Lower leg skin (tissue), 4 donors: ENCODE data around the gene HS2ST1. TPM values are rescaled to one million over a fixed set of nuclear protein-coding genes. Genes with fewer than 3 reads are reported as not detected.

Experiments
- DNase-seq, 2 donors: peaks; one replicate each; pipeline ENCODE4 v3.0.0-alpha.2; 2019; ENCODE audit warnings: low spot score in 2 of 2
- H3K4me3 ChIP-seq: fragments of 200-600 bp; sonication (generic); 2 replicates; pipeline ENCODE4 v1.5.1; 2017; ENCODE audit warnings: mild to moderate bottlenecking, low read depth; ENCODE audit not compliant: poor library complexity, severe bottlenecking
- CTCF ChIP-seq, 3 donors: fragments of 450-650 bp; IDR thresholded peaks; one replicate each; pipeline ENCODE4 v1.5.1; 2016; ENCODE audit warnings: antibody characterized with exemption in 3 of 3, mild to moderate bottlenecking in 3 of 3, moderate library complexity in 2 of 3
- POLR2A ChIP-seq, 2 donors: fragments of 450-650 bp; IDR thresholded peaks; one replicate each; pipeline ENCODE4 v1.6.1; 2016 to 2017; ENCODE audit warnings: antibody characterized with exemption in 2 of 2, mild to moderate bottlenecking in 1 of 2, moderate library complexity in 1 of 2
- WGBS, 2 donors: methylation state at CpG; one replicate each; pipeline ENCODE4 v1.1.5; 2018; 5-methylcytosine and 5-hydroxymethylcytosine counted together
- intact Hi-C: fragments of 100-400 bp; cut with DNase I; formaldehyde crosslinking; loops from one replicate; pipeline ENCODE4 v1.15.0; 2023; ENCODE audit warnings: low total_unique reads
- total RNA-seq, 4 donors: library from RNA; depleted of rRNA; stranded (reverse); fragments of >200 nt; gene quantifications; one replicate each; pipeline ENCODE4 v1.1.0, GENCODE V29; 2016

The HS2ST1 gene
- total RNA-seq, 4 donors from 2014 or later, result 9.0 to 11.8 (median 10.7) TPM

GRCh38 chr1:87034351-87034750 lies 119.9 kb downstream of the HS2ST1 start:
- TF ChIP-seq POLR2A (IDR thresholded peaks at IDR 0.05) (no peak), CTCF (IDR thresholded peaks at IDR 0.05) (no peak)
- H3K4me3 ChIP-seq, result no peak overlapping the region
- intact Hi-C loops, result no loop called here
- no peak for DNase-seq
- WGBS, 2 donors, result 91 to 93% methylated on average over 2 of the region's 2 CpGs

- no peak for DNase-seq
- H3K4me3 ChIP-seq, result no peak overlapping the region
- intact Hi-C loops, result no loop called here
- TF ChIP-seq CTCF (IDR thresholded peaks at IDR 0.05) (no peak), POLR2A (IDR thresholded peaks at IDR 0.05) (no peak)
- WGBS, 2 donors, result 88 to 98% methylated on average over 3 of the region's 3 CpGs
These were observed 124.7 kb downstream of the HS2ST1 start for GRCh38 chr1:87039096-87039495.

DNA sequence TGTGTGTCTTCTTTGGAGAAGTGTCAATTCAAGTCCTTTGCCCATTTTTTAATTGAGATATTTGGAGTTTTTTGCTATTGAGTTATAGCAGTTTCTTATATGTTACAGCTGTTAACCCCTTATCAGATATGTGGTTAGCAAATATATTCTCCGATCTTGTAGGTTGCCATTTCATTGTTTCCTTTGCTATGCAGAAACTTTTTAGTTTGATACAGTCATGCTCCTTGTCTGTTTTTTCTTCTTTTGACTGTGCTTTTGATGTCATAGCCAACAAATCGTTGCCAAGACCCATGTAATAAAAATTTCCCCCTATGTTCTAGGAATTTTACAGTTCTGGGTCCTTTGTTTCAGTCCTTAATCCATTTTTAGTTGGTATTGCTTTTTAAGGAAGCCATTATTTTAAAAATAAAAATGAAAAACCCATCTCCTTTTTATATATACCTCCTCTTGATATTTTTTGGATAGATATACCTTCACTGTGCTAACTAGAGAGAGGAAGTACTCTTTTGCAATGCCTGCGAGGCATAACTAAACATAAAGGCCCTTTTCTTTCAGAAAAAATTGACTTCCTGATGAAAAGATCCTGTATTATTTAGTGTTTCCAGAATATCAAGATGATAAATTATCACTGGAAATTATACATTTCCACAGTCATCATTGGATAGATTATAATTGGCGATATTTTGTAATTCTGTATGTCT lies 127.8 kb downstream of the HS2ST1 start:
- intact Hi-C loops, result no loop called here
- no peak for DNase-seq
- WGBS, 2 donors, result 62 to 67% methylated on average over 4 of the region's 4 CpGs
- no peak for TF ChIP-seq CTCF (IDR thresholded peaks at IDR 0.05)
- no peak for TF ChIP-seq POLR2A (IDR thresholded peaks at IDR 0.05)
- H3K4me3 ChIP-seq, result no peak overlapping the region

DNA sequence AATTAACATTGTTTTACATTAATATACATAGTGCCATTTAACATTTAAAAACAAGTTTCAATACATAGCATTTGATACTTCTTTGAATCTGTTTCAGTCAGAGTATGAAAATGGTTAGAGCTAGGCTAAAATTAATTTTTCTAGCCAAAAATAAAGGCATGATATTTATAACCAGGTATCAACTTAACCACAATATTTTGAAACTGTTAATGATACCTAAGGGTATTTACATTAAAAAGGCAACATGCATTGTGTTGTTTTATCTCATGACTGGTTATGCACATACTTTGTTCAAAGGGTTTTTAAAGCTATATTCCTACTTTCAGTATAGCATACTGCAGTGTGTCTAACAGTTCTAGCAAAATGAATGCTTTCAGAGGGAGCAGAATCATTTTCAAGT lies 130.0 kb downstream of the HS2ST1 start:
- intact Hi-C loops, result no loop called here
- TF ChIP-seq CTCF (IDR thresholded peaks at IDR 0.05), result no peak
- no peak for TF ChIP-seq POLR2A (IDR thresholded peaks at IDR 0.05)
- no peak for DNase-seq
- H3K4me3 ChIP-seq, result no peak overlapping the region

DNA sequence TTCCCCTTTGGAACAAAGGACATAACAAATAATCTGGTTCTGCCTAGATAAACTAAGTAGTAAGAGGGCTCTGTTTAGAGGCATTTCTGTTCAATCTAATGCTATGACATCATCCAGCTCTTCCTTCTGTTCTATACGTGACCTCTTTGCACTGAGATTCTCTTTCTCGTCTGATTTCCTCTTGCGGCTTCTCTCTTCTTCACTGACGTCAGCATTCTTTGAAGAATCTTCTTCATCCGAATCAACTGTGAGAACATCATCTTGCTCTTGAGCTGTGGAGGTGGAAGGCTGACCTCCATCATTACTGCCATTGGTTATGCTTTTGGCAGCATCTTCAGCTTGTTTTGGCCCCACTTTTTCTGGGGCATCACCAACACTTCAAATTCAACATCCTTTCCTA lies 130.4 kb downstream of the HS2ST1 start:
- 83% methylated on average over 5 of the region's 5 CpGs for WGBS, 2 donors
- no peak overlapping the region for H3K4me3 ChIP-seq
- intact Hi-C loops, result no loop called here
- TF ChIP-seq POLR2A (IDR thresholded peaks at IDR 0.05), result no peak
- DNase-seq, result no peak

- no peak overlapping the region for H3K4me3 ChIP-seq
- TF ChIP-seq CTCF (IDR thresholded peaks at IDR 0.05), result no peak
- no peak for TF ChIP-seq POLR2A (IDR thresholded peaks at IDR 0.05)
- intact Hi-C loops, result no loop called here
- 66 to 77% methylated on average over 5 of the region's 5 CpGs for WGBS, 2 donors
- no peak for DNase-seq
These were observed 131.4 kb downstream of the HS2ST1 start for GRCh38 chr1:87045761-87046304.
